Ascending aorta (tissue), 2 donors: ENCODE results near the gene ARHGAP24. TPM values are rescaled to one million over a fixed set of nuclear protein-coding genes. Genes with fewer than 3 reads are reported as not detected.

Source experiments
- DNase-seq, 2 donors: peaks; one replicate each; pipeline ENCODE4 v3.0.0-alpha.2; 2019; ENCODE audit warnings: low spot score in 2 of 2
- H3K27ac ChIP-seq, 2 donors: fragments of 200-600 bp; sonication (generic); one replicate each; pipeline ENCODE4 v1.5.1; 2016 to 2017; ENCODE audit warnings: mild to moderate bottlenecking in 1 of 2
- H3K27me3 ChIP-seq: fragments of 200-600 bp; sonication (generic); one replicate; pipeline ENCODE4 v1.5.1; 2017
- H3K36me3 ChIP-seq, 2 donors: fragments of 200-600 bp; sonication (generic); one replicate each; pipeline ENCODE4 v1.5.1; 2016
- H3K4me1 ChIP-seq, 2 donors: fragments of 200-600 bp; sonication (generic); one replicate each; pipeline ENCODE4 v1.5.1; 2016 to 2017; ENCODE audit warnings: mild to moderate bottlenecking in 1 of 2
- H3K4me3 ChIP-seq, 2 donors: fragments of 200-600 bp; sonication (generic); one replicate each; pipeline ENCODE4 v1.5.1; 2016 to 2017; ENCODE audit warnings: mild to moderate bottlenecking in 1 of 2
- H3K9me3 ChIP-seq, 2 donors: fragments of 200-600 bp; sonication (generic); one replicate each; pipeline ENCODE4 v1.5.1; 2016
- CTCF ChIP-seq, 3 experiments: fragments of 200-600 bp in 2 of 3; fragments of 450-650 bp in 1 of 3; sonication (generic) in 2 of 3; IDR thresholded peaks; one replicate each; pipeline ENCODE4 v1.5.1; 2016 to 2019; ENCODE audit warnings: antibody characterized with exemption in 3 of 3, mild to moderate bottlenecking in 1 of 3, moderate library complexity in 1 of 3
- intact Hi-C: fragments of 100-400 bp; cut with DNase I; formaldehyde crosslinking; loops from one replicate; pipeline ENCODE4 v1.15.1; 2023
- total RNA-seq: library from RNA; depleted of rRNA; stranded (reverse); fragments of >200 nt; gene quantifications from one replicate; pipeline ENCODE4 v1.1.0, GENCODE V29; 2016

ARHGAP24 gene
- total RNA-seq, 1 donor from 2014 or later = 13.9 TPM

GRCh38 chr4:85475631-85476233 lies 782 bp downstream of the ARHGAP24 start:
- no peaks in the 10 kb centered on the region for H3K9me3 ChIP-seq
- H3K36me3 ChIP-seq = no peaks in the 10 kb centered on the region
- no peaks in the 10 kb centered on the region for H3K4me1 ChIP-seq
- no peaks in the 10 kb centered on the region for H3K27me3 ChIP-seq
- intact Hi-C loops = no loop called here
- no peak for DNase-seq
- H3K4me3 ChIP-seq = peak overlapping the region; percentile 53 to 61
- H3K27ac ChIP-seq = no peak overlapping the region
- TF ChIP-seq CTCF (IDR thresholded peaks at IDR 0.05) = no peak

GRCh38 chr4:85476381-85476780 lies 1.4 kb downstream of the ARHGAP24 start:
- intact Hi-C loops = no loop called here
- Histone ChIP-seq H3K27ac (no peak overlapping the region), H3K27me3 (no peaks in the 10 kb centered on the region), H3K9me3 (no peaks in the 10 kb centered on the region), H3K4me1 (no peaks in the 10 kb centered on the region), H3K36me3 (no peaks in the 10 kb centered on the region), H3K4me3 (no peak overlapping the region)
- TF ChIP-seq CTCF (IDR thresholded peaks at IDR 0.05) = no peak
- DNase-seq = no peak

GRCh38 chr4:85477534-85477933 lies 2.6 kb downstream of the ARHGAP24 start:
- H3K4me3 ChIP-seq = no peak overlapping the region
- no peak overlapping the region for H3K27ac ChIP-seq
- no peaks in the 10 kb centered on the region for H3K9me3 ChIP-seq
- no peaks in the 10 kb centered on the region for H3K4me1 ChIP-seq
- DNase-seq = no peak
- intact Hi-C loops = no loop called here
- no peak for TF ChIP-seq CTCF (IDR thresholded peaks at IDR 0.05)
- H3K27me3 ChIP-seq = no peaks in the 10 kb centered on the region
- no peaks in the 10 kb centered on the region for H3K36me3 ChIP-seq

- H3K27me3 ChIP-seq = no peaks in the 10 kb centered on the region
- H3K9me3 ChIP-seq = no peaks in the 10 kb centered on the region
- intact Hi-C loops = no loop called here
- TF ChIP-seq CTCF (IDR thresholded peaks at IDR 0.05) = no peak
- H3K27ac ChIP-seq = no peak overlapping the region
- no peaks in the 10 kb centered on the region for H3K36me3 ChIP-seq
- DNase-seq = no peak
- no peak overlapping the region for H3K4me3 ChIP-seq
- no peaks in the 10 kb centered on the region for H3K4me1 ChIP-seq
These were observed 3.6 kb downstream of the ARHGAP24 start for GRCh38 chr4:85478576-85478975.

- no peaks in the 10 kb centered on the region for H3K36me3 ChIP-seq
- no peak for TF ChIP-seq CTCF (IDR thresholded peaks at IDR 0.05)
- intact Hi-C loops = no loop called here
These were observed 7.2 kb downstream of the ARHGAP24 start for GRCh38 chr4:85482010-85482738.

More at GRCh38 chr4:85482010-85482738, 7.2 kb downstream of the ARHGAP24 start:
- H3K27ac ChIP-seq = no peak overlapping the region
- no peaks in the 10 kb centered on the region for H3K4me1 ChIP-seq
- H3K4me3 ChIP-seq = no peak overlapping the region
- no peaks in the 10 kb centered on the region for H3K27me3 ChIP-seq
- H3K9me3 ChIP-seq = no peaks in the 10 kb centered on the region
- DNase-seq = no peak
